HG02759 (cell line): ENCODE measurements around the gene NEUROD2.
"Not testable (repeated sequence)": the region's sequence is repeated elsewhere in the genome, so short reads cannot be mapped to it uniquely, and the experiment has no call there.

Source experiments
- ATAC-seq: cut with Tn5 transposase; IDR thresholded peaks from one replicate; pipeline ENCODE4 v1.9.1; 2021; ENCODE audit warnings: mild to moderate bottlenecking, moderate library complexity; ENCODE audit not compliant: unreplicated experiment

The NEUROD2 gene

DNA sequence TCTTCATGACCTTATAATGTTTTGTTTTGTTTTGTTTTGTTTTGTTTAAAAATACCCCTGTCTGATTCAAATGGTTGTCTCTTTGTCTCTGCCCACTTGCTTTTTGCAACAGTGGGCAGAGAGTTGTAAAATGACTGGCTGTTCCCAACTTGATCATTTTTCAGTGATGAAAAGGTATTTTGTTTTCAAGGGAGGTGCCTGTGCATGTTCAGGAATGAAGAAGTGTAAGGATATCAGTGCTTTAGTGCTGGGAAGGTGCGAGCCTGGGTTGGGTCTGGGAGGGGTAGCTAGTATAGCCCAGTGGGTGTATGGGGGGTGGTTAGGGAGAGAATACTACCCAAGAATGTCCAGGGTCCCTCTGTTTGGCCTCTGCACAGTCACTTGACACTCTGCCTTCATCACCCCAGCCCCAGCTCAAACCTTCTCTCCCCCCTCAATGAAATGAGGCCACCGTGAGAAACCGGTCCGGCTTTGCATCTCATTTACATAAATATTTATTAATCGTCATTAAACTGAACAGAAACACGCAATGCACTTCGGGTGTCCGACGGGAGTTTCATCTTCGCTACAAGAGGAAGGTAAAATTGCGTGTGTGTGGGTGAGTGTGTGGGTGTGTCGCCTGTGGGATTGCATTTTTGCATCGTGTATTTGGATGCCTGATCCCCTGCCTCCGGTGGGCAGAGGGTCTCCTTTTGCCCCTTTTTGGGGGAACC is 4.3 kb downstream of the NEUROD2 start:
- no peak for ATAC-seq

DNA sequence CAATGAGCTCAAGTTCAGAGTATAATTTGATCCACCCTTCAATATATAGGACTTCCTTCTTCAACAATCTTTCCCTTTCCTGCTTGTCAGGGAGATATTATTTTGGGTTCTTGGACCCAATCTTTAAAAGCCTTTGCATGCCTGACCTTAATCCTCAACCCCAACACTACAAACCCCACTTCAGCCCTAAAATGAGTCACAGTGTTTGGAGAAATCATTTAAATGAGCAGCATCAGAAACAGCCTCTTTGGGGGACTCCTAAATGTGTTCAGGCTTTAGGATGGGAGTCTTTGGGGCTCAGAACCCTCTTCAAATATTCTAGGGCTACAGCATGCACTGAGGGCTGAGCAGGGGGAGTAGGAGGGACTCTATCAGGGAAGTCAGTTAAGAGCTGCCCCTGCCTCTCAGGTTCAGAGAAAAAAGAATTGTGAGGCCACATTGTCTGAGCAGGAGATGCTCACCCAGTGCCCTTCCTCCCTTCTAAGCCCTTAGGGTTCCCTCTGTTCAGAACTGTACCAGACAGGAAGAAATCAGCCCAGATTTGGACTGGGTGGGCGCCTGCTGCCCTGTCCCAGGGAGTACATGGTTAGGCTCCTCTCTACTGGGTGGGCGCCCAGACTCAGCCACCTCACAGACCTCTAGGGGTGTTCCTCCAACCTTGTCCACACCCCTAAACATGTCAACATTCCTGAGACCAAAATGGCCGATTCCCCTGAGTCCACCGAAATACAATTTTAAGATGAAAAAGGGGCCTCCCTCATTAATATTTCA is 5.0 kb downstream of the NEUROD2 start:
- ATAC-seq, result no peak

DNA sequence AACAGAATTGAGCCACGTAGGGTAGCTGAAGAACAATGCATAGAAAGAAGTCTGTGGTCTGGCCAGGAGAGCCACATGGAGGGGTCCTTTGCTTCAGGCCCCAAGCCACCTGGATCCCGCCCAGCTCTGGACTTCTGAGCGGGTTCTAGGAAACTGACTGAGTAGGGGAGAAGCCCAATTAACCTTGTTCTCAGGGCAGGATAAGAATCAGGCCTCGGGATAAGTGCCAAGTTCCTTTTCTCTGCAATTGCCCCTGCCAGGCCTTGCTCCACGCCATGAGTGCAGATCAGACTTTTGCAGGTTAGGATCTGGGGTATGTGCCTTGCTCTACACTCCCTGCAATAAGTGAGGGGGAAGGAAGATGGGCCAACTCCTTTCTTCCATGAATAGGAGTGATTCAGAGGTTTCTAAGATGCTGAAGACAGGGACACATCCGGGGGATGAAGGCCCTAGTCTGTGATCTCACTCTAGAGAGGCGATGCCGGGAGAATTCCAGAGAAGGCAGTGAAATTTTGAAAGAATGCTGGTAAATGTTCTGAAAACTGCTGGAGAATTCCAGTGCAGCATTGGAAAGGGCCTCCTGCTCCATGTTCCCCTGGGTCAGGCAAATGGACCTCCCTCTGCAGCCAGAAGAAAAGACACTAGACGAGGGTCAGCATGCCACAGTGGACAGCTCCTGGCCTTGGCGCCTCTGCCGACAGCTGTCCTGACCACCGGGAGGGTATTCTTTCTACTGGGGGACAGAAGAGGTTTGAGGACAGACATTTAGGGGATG is 5.8 kb downstream of the NEUROD2 start:
- no peak for ATAC-seq

DNA sequence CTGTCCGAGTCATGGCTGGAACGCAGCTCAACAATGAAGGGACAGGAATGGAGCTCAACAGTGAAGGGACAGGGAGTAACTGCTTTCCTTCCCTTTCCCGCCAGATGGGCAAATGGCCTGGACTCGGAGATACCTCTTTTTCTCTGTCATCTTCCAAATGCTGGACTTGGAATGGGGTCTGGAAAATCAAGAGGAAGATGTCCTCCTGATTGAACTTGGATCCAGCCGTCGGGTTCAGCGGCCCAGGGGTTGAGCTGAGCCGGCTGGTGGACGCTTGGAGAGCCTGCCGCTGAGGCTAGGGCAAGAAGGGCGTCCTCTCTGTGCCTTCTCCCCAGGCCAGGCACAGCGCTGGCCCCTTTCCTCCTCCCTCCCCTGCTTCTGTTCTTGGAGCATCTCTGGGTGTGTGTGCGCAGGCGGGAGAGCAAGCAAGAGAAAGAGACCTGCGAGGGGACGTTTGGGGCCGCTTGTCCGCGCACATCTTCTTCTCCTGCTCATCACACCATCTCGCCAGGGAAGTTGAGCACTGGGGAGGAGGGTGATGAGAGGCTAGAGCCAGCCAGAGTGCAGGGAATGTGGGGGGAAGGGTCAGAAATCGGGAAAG is 6.6 kb downstream of the NEUROD2 start:
- no peak for ATAC-seq

DNA sequence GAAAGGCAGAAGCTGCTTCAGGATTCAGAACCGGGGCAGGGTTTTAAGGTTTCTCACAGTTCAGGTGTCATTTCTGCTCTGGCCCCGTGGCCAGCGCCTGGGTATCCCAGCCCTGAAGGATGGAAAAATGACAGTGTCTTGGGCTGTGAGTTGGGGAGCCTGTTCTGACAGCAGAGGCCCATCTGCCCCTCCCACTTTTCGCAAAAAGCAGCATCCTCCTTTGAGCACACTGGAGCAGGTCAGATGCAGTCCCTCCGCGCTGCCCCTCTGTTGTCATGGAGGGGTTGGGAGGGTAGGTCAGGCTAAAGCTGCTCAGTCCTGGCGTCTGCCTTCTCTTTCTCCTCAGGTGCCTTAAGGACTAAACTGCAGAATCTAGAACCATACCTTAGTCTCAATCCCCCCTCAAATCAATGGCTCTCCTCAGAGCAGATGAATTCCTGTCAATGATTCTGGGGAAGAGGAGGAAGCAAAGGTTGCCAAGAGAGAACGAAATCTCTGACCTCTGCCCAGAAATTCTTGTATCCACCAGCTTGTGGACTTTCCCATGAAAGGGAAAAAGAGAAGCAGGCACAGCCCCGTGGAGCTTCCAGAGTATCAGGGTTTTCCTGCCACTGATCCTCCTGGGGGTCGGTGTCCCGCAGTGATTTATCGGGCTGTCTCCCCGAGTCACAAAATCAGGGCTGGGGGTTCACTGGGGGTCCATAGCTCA is 7.3 kb downstream of the NEUROD2 start:
- no peak for ATAC-seq

DNA sequence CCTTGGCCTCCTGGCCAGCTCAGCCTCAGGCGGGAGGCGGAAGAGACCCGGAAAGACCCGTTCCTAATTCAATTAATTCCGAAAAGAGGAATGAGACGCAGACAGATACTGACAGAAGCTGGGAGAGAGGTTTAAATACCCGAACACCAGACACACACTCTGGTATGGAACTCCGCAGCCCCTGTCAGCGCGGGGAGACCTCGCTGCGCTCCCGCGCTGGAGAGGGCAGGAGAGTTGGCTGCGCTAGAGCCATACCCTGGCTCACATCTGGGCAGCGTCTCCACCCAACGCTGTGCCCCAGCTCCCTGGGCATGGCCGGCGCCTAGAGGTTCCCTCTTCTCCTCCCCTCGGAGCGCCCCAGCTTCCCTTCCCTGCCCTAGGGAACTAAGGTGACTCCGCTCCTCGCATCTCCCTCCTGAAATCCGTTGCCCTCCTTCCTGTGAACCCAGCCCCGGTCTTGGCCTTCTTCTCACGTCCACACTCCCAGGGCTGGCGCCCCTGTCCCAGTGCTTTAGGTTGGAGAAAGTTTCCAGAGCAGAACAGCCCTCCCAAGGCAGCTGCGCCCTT is 8.0 kb downstream of the NEUROD2 start:
- ATAC-seq, result no peak

DNA sequence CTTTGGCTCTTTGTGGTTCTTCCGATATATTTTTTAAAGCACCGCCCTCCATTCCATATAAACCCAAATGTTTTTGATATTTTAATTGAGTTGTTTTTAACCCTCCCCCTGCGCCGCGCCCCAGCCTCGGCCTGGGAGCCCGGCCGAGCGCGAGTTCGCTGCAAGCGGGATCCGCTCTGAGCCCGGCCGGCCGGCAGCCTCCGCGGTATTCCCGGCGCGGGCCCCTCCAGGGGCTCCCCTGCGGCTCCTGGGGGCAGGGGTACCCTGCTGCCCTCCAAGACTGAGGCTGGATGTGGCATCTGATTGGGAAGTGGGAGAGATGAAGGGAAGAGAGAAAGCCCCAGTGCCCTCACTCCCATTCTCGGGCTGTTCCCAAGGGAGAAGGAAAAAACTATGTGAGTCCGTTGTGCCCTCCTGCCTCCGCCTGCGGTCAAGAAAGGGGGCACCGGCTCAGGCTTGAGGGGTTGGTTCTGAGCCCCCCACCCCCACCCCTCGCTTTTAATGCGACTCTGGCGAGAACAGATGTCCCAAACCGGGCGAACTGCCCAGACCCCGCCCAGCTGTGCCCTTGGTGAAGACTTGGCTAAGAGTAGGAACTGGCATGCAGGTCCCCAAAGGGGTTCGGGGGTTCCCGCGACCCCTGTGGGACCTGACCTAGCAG is 8.6 kb downstream of the NEUROD2 start:
- ATAC-seq, result no peak

DNA sequence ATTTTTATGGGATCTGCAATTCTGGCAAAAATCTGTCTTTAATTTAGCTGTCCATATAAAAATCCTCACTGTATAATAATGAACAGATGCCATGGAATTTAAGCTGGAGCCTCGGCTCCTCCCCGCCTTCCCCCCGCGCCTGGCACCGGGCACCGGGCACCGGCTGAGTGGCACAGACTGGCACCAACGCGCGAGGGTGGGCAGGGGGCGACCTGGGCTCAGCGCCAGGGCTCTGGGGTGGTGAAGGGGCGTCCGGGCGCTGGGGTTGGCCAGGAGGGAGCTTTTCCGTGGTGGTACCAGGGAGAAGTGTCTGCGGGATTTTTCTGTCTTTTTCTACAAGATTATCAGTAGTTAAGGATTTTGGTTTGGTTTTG is 9.1 kb downstream of the NEUROD2 start:
- ATAC-seq, result no peak

DNA sequence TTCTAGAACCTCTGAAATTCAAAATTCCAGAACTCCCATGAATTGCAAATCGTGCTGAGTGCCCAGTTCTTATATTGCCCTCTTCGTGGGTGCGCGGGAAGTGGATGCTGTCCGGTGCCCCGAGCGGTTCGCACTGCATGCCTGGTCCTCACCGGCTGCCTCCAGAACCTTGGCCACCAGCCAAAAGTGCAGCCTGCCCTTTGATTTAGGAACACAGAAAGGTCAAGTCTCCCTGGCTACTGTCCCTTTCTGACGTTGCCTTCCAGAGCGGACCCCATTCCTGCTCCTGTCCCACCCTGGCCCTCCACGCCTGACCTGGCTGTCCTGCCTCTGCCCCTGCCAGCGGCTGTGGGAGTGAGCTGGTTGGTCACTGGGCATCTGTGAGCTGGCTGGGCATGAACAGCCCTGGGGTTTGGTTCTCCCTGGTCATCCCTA is 9.7 kb downstream of the NEUROD2 start:
- no peak for ATAC-seq

DNA sequence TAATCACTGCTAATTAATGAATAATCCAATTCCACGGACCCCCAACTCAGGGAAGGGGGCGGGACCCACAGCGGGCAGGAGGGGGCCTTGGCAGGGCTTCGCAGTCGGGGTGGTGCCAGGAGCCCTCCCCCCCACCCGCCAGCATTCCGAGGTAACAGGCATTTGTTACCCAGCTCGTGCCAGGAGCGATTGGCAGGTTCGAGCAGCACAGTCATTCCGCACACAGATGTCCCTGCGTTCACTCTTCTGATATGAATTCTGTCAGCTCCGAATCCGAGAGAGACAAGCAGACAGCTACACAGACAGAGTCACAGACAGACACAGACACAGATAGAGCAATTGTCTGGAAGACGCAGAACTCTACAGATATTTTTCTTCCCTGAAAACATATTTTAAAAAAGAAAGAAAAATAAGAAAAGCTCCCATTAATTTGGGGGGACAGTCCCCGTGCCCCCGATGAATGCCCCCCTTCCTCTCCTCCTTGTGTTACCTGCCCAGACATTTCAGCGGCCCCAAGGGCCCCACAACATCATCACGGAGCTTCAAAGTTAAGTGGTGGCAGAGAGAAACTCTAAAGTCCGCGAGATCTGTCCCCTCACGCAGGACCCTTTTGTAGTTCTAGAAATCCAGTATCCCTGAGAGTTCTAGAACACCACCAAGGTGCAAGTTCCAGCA is 10.2 kb downstream of the NEUROD2 start:
- ATAC-seq, result no peak

DNA sequence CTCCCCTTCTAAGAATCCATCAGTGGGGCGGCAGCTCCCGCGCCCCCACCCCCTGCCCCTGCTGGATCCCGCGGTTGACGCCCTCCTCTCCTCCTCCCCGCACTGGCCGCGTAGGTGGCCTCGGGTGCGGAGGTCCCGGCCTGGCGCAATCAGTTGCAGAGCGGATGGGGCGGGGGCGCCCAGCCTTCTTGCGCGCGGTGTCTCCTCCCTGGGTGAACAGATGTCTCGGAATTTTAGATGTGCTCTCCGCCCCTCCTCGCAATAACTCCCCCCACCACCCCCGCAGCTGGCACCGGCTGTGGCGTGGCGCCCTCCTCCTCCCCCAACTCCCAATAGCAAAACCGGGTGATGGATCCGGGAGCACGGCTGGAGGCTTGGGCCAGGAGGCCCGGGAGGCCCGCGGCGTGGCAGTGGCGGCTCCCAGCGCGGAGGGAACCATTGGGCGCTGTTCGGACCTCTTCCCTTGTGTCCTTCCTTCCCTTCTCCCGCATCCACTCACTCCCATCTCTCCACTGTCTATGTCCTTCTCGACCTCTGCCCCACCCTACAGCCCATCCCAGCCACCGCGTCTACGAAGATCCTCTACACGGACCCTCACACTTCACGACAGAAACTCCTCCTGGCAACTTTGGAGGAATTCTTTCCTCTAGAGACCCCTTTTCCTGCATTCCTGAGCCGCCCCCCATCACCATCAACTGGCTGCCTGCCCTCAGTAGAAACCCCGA is 11.0 kb downstream of the NEUROD2 start:
- no peak for ATAC-seq

DNA sequence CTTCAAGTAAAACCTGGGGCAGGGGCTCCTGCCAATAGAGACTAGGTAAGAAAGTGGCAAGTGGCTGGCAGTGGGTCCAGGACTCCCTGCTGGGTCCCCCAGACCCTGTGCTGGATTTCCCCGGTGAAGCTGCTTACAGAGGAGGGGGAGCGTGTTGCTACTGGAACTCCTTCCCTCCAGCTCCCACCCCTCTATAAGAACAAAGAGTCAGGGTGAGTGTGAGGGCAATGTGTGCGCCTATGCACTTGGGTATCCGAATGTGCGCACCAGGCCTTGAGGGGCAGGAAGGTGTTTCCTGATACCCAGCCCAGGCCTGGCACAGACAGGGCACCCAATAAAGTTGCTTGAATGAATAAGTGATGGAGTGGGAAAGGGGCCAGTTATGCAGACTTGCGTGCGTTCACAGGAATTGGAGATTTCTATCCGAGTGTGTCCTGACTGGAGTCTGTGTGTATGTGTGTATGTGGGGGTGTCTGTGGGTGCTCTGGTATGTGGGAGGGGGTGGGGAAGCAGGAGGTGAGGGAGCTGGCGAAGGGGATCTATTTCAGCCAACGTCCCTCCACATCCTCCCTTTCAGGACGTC is 11.7 kb downstream of the NEUROD2 start:
- no peak for ATAC-seq

DNA sequence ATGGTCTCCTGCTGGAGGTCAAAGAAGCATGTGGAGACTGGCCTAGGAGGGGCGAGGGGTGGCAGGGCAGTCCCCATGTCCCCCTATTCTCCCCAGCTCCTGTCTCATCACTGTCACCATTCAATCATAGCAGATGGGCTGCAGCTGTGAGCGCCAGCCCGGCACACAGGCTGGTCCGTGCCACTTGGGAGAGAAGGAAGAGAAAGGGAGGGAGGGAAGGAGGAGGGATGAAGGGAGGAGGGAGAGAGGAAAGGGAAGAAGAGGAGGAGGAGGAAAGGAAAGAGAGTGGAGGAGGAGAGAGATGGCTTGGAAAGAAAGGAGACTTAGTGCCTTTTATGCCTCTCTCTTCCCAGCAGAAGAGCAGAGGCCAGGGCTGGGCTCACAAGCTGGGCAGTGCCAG is 12.4 kb downstream of the NEUROD2 start:
- no peak for ATAC-seq

DNA sequence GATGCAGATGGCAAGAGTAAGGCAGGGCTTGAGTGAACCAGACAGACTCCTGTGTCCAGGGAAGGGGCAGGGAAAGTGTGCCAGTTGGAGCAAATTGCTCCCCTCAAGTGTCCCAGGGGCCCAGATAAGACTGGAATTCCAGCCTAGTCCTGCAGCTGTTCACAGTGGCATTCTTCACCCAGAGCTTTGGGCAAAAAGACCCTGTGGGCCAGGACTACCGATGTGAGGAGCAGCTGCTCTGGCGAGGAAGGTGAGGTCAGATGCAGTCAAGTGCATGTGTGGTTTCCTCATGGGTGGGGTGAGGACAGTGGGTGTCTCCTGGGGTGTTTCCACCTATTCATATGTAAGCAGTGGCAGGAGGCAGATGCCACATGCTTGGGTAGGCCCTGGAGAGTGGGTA is 14.3 kb downstream of the NEUROD2 start:
- no peak for ATAC-seq

DNA sequence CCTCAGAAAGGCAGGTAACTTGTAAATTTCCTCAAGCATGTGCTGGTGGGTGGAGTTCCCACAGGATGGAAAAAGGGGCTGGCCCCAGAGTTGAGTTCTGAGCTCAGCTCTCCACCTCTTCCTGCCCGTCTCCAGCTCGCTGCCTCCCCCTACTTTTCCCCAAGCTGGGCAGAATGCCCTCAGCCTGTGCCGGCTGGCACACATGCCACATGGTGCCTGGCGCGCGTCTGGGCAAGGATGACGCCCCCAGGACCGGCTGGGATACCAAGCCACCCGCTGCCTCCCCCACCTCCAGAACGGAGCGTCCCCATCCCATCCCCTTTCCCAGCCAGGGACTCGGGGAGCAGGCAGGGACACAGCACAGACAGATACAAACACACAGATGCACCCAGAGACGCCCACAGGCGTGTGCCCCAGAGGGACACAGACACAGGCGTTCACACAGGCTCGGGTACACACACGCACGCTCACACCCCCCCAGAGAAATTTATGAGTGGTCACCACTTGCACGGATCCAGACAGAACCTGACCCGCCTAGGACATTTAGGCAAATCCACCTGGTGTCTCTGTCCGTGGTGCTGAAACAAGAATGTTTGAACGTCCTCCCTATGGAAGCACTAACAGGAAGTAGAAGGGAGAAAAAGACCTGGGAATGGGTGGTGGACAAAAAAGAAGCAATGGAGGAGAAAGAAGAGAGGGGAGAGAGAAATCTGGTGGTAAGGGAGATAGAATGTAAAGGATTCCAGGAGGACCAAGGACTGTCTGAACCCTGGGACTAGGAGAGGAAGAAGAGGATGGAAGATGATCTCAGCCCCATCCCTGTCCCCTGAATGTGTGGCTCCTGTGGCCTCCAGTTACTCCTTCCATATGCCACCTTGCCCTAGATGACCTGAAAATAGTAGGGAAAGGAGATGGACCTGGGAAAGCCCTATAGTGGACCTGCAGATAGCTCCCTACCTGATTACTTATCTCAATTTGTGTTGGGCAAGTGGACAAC is 15.5 kb downstream of the NEUROD2 start:
- no peak for ATAC-seq

DNA sequence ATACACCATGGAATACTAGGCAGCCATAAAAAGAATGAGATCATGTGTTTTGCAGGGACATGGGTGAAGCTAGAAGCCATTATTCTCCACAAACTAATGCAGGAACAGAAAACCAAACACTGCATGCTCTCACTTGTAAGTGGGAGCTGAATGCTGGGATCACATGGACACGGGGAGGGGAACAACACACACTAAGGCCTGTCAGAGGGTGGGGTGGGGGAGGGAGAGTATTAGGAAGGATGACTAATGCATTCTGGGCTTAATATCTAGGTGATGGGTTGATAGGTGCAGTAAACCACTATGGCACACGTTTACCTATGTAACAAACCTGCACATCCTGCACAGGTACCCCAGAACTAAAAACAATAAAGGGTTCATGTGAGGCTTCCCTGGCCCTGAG is 17.5 kb downstream of the NEUROD2 start:
- not testable (repeated sequence) for ATAC-seq

DNA sequence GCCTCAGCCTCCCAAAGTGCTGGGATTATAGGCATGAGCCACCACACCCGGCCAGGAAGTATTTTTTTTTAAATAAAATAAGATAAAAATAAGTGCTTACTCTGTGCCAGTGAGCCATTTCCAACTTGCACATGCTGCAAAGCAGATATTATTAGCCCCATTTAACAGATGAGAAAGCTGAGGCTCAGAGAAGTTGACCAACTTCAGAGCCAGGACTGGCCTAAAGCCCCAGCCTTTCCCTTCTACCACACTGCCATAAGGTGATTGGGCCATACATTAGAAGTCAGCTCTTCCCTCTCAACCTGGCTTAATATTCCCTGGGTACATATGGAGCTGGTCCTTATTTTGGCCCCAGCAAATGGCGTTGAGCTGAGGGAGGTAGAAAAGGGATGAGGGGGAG is 25.1 kb downstream of the NEUROD2 start:
- no peak for ATAC-seq
